Measurements from ENCODE around the gene TBC1D4.
A peak's percentile ranks its signal among the peaks of the same experiment; 100 is the strongest.
"Not testable (repeated sequence)": the region's sequence is repeated elsewhere in the genome, so short reads cannot be mapped to it uniquely, and the experiment has no call there.

The TBC1D4 gene

DNA sequence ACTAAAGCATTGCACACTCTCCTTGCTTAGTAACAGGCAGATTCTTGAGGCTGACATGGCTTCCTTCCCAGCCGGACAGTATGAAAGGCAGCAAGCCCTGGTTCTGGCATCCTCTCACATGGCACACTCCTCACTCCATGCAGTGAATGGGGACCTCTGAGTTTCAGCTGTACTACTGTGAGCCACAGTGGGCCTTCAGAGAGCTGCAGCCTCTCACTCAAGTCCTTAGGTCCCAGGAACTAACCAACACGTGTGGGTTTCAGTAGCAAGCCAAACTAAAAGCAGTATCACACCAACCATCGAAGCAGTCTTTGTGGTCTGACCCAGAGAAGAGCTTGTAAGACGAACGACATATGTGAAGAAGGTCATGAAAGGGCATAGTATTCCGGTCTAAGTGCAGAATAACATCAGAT lies 128.2 kb downstream of the TBC1D4 start:
- DNase-seq, result no peak

DNA sequence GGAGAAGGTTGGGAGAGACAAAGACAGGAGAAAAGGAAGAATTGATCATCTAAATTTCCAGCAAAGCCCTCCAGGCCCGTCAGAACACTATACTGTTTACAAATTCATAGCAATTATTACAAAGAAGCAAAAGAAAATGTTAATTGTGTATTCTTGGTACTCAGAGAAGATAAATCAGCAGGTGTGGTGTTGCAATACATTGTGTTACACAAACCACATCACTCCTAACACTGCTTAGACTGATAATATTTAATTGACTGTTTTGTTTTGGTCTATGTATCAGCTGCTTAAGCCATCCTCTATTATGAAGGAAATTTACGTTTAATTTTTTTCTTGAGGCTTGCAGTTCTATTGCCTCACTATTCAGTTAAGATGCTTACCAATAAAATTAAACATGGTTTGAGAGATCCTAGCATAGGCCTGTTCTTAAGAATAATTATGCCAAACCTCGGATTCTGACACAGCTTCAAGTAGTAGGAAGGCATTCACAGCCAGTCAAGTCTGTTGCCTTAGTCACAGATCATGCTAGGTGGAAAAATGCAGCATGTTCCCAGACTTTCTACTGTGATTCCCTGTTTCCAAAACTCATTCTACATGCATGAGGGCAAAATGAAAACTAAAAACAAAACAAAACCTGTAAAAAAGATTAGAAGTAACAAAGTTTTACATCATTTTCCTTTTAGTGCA lies 129.2 kb downstream of the TBC1D4 start:
- no peak for DNase-seq

DNA sequence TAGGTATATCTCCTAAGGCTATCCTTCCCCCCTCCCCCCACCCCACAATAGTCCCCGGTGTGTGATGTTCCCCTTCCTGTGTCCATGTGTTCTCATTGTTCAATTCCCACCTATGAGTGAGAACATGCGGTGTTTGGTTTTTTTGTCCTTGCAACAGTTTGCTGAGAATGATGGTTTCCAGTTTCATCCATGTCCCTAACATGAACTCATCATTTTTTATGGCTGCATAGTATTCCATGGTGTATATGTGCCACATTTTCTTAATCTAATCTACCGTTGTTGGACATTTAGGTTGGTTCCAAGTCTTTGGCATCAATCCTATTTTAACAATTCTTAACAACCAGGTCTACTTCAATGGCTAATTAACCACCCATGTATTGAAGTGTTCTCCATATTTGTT lies 130.4 kb downstream of the TBC1D4 start:
- DNase-seq, result not testable (repeated sequence)

DNA sequence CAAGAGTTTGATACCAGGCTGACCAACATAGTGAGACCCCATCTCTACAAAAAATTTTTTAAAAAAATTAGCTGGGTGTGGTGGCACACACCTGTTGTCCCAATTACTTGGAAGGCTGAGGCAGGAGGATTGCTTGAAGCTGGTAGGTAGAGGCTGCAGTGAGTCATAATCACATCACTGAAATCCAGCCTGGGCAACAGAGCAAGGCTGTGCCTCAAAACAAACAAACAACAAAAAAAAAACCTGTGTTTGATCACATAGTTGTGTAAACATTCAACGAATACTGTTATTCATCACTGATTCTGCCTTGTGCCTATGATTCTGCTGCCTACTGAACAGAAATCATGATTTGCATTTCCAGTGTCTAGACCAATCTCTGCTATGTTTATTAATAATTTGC lies 134.0 kb downstream of the TBC1D4 start:
- no peak for DNase-seq

DNA sequence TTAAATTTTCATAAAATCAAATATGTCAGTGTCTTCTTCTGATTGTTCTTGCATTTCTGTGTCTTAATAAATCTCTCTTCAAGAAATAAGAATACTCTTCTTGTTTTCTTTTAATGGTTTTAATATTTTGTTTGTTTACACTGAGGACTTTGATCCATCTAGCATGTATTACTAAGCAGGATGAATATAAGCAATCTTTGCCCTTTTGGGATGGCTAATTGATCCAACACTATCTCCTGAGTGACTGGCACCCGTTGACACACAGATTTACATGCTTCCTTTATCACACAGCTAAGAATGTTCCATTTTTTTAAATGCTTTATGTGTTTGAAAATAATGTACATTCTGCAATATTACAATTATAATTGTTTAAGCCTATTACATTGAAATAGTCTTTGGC lies 134.5 kb downstream of the TBC1D4 start:
- no peak for DNase-seq

DNA sequence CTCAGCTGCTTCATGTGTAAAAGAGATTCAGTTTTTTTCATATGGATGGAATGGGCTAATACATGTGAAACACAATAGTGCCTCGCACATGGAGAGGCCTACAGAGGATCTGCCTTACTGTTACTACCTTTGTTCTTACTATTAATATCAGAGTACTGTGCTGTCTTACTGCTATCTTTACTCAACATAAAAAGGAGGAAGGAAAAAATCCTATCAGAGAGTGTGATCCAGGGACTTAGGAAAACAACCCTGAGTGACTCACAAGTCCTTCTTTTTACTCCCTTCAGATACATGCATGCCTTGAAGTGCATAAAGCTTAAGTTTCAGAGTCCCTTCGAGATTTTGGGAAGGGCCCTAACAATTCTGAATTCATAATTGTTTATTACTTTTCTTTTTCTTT lies 136.8 kb downstream of the TBC1D4 start:
- DNase-seq, result peak; percentile 1

DNA sequence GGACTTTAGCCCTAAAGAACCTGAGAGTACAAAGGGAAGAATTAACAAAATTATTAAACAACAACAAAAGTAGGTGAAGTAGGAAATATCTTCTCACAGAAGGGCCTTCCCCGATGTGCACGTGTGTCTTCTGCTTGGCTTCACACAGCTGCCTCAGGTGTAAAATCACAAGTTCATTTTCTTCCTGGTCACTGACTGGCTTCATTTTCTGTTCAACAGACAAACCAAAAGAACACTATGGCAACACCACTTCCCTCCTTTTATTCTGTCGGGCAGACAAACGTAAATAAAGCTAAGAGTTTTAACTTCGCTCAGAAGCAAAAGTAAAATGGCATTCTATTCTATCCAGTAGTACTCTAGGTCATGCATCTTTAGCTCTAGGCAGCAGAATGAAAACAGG lies 140.9 kb downstream of the TBC1D4 start:
- DNase-seq, result no peak

DNA sequence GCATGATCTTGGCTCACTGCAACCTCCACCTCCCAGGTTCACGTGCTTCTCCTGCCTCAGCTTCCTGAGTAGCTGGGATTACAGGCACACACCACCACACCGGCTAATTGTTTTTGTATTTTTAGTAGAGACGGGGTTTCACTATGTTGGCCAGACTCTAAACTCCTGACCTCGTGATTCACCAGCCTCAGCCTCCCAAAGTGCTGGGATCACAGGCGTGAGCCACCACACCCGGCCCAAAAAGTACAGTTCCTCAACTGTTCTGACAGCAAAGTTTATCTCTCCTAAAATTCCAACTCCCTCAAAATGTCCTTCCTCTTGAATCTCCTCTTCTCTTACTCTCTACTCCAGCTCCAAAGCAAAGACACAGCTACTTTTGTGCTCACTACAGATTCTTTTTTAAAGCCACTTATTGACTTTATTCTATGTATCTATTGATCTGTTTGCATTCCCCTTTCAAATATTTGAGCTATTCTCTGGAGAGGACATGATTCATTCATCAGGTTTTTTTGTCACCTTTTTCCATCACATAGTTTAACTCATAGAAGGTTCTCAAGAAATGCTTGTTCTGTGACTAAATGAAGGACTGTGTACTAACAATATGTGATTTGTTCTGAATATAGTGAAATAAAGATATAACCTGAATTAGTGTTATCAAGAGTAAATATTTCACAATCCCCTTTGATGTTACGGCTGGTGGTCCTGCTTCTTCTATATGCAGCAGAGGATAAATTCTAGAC lies 142.2 kb downstream of the TBC1D4 start:
- DNase-seq, result no peak

DNA sequence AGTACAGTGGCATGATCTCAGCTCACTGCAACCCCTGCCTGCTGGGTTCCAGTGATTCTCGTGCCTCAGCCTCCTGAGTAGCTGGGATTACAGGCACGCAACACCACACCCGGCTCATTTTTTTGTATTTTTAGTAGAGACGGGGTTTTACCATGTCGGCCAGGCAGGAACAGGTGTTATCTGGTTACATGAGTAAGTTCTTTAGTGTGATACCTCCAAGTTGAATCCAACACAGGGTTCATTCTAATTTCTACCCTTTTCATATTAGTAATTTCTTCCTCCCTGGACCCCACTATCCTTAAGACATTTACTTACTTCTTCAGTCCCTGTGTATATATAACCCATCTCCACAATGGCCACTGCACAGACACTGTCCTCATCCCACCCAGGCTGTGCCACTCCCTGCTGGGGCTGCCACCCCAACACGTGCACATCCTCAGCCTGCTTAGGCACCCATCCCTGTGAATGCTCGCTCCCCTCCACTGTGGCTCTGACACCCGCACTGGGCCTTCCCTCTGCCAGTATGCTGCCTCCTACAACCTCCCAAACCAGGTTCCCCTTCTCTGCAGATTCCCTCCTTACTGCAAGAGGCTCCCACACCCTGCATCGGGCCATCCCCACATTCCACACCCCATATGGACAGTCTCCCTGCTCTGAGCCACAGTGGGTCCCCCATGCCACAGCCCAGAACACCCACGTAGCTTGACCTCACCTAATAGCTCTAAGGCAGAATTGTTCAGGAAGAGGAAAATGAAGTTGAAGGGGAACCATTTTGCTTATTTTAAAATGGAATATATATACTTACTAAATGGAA lies 147.1 kb downstream of the TBC1D4 start:
- DNase-seq, result no peak

DNA sequence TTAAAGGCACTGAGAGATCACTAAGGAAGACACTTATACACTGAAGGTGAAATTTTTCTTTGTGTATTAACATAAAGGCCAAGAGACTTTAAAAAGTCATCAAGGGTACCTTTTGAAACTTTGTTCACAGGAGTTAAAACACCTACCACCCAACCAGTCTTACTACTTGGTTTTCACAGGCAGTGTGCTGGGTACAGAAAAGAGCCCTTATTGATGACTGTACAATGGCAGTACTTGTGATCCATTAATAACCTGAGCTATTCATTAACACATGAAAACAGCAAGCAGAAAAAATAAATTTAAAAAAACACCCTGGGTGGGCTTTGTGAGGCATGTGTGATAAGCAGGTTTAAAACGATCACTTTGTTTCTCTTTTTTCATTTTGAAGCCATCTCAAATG lies 148.9 kb downstream of the TBC1D4 start:
- no peak for DNase-seq

DNA sequence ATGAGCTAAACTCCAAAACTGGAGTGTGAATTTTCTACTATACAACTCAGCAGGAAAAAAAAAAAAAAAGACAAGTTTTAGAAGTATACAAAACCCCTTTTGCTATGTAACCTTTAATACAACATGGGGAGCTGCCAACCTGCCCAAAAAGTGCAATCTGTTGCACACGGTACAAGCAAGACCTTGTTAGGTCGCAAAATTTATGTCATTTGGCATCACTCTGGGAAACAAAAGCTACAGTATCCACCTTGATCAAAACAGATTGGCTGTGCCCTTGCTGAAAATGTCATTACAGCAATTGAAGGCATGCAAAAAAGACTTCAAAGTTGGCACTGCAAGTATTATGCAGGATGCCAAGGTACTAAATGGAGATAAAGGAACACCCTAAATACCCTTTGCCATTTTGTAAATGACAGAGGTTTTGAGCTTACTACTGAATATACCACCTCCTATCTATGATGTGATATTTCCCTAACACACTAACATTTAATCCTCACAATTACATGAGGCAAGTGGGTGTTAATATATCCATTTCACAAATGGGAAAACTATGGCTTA lies 150.1 kb downstream of the TBC1D4 start:
- DNase-seq, result no peak

DNA sequence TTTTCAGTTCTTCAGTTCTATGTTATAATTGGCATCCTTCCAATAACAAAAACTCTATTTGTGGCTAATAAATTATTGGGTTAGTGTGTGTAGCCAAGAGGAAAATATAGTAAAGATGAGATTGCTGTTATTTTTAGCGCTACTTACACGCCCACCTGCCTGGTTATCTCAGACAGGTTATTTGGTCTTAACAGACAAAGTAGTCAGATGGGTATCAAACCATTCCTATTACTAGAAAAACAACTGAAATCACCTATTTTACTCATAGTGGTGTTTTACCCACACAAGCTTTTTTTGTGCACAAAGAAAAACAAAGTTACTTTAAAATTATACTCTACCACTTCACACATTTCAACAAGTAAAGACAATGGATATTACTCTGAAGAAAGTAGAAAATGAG lies 151.2 kb downstream of the TBC1D4 start:
- DNase-seq, result no peak

DNA sequence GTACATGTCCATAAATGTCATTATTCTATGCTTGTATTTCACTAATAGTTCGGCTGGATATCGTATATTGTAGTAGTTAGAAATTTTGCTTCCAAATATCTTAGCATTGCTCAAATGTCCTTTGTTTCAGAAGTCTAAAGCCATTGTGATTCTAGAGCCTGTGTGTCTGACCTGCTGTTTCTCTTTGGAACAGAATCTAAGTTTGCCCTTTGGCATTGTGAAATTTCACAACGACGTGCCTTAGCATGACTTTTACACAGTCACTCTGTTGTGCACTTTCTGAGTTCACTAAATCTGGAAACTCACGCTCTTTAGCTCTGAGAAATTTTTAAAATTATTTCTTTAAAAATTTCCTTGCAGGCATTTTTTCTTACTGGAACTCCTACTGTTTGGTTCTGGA lies 152.2 kb downstream of the TBC1D4 start:
- no peak for DNase-seq

DNA sequence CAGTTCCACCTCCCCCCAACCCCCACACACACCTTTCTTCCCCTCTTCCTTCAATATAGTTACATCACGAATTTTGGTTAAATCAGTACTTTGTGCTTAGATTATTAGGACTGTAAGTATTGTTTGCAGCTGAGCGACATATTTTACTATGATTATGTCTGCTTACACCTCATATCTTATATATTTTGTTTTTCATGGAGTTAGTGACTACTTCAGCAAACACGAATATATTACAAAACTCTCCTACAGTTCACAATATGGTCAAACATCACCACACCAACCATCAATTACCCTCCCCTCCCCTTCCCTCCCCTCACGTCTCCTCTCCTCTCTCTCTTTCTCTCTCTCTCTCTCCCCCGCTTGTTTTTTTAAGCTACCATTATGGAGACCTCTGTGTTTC lies 152.9 kb downstream of the TBC1D4 start:
- no peak for DNase-seq

DNA sequence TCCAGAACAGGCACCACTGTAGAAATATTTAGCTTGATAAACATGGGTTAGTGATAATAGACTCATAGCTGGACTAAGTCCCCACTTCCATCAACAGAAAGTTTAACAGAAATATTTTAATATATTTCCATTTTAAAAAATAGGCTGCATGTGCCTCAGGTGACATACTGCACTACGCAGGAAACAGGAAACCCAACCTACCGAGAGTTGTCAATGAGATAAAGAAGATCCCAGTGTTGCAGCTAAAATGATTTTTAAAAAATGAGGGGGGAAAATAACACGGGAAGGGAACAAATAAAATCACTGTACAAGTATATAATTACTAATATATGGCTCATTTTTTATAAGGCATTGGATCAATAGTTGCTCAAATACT lies 154.8 kb downstream of the TBC1D4 start:
- DNase-seq, result no peak

DNA sequence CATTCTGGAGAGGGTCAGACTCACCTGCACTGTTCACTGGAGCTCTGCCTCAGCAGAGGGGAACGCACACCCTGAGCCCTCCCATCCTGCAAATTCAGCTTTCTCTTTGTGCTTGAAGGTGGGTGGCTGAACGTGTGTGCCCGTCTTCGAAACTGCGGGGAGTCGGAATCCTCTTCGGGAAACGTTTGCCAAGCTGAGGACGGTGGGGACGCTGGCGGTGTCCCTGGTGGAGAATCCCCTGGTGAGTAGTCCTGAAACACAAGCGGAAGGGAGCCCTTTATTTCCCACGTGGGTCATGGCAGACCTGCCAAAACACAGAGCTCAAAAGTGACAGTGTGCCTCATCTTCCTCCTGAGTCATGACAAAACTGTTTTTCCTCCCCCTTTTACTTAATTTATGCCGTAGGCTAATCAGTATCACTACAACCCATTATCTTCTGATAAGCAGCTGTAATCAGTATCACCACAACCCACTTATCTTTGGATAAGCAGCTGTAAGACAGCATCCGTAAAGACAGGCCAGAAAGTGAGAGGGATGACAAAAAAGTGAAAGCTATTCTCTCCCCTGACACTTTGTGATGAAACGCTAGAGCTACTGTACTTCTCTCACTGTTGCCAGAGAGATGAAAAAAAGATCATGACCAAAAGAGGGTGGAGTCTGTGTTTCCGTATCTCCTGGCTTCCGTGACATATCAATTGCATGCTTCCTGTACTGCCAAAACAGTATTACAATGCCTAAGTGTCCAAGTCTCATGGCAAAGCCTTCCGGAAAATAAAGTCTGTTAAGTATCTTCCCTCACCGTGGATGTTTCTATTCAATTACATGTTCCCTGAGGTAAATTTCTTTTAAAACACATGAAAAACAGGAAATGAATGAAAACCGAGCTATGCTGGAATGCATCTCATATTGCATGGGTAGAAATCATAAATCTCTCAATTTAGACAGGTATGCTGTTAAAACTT lies 155.5 kb downstream of the TBC1D4 start:
- DNase-seq, result no peak

DNA sequence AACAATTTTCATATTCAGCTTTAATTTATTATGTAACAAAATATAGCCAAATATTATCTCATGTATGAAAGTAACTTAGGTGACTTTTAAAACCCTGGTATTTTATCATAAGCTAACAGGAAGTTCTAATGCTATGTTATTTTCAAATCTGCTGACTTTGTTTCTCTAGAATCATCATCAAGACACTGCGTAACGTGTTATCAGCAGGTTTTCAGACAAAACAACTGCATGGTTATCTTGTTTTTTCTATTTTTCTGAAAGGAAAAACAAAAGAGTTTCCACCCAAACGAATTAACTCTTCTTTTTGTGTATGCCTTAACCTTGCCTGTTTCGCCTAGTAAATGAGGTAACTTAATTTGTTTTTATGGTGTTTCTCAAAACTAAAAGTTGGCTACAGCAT lies 156.3 kb downstream of the TBC1D4 start:
- DNase-seq, result no peak

DNA sequence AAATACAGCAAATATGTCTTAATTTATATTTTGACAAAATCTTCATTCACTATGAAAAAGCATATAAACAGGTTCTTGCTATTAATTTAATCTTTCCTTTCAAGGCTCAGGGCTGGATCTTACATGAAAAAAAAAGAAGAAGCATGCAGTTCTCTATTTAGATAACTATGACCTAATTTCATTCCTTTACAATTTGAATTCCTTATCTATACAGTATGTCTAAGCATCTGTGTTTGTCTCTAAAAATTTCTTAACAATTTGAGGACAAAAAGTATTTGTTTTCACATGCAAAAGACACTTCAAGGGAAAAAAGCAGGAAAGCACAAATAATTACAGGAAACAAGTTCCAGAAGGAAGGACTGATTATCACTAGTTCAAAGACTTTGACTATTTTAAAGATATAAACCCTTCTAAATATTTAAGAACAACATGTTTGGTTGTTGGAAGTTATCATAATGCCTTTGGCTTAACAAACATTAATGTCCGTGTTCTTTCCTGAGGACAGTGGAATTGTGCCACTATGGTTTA lies 157.5 kb downstream of the TBC1D4 start:
- no peak for DNase-seq

DNA sequence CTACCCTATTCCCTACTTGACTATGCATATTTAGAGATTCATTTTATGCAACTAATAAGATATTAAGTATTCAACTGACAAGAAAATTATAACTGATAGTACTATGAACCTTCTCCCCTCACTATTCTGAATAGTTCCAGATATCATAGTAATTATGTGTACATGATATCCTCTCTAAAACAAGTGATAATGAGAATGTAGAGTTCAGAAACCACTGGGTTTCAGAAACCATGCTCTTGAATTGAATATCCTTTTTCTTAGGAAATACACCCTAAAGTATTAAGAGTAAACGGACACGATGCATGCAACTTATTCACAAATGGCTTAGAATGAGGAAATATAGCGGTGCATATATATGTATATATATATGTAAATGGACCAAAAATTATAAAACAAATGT lies 160.9 kb downstream of the TBC1D4 start:
- no peak for DNase-seq

DNA sequence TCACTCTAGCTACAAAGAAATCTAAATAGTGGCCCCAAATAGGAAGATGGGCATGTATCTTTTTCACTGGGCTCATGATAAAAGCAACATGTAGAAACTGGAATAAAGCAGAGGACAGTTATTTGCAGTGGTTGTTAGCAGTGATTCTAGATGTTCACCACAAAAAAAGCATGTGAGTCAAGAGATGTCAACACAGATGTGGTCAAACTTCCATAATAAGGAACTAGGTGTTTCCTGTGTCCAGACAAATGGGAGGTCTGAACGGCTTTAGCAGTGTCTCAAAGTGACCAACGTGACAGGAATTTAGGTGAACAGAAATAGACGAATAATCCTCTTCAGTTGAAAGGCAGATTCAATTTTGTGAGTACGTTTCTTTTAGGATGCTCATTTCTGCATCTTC lies 162.7 kb downstream of the TBC1D4 start:
- DNase-seq, result no peak

DNA sequence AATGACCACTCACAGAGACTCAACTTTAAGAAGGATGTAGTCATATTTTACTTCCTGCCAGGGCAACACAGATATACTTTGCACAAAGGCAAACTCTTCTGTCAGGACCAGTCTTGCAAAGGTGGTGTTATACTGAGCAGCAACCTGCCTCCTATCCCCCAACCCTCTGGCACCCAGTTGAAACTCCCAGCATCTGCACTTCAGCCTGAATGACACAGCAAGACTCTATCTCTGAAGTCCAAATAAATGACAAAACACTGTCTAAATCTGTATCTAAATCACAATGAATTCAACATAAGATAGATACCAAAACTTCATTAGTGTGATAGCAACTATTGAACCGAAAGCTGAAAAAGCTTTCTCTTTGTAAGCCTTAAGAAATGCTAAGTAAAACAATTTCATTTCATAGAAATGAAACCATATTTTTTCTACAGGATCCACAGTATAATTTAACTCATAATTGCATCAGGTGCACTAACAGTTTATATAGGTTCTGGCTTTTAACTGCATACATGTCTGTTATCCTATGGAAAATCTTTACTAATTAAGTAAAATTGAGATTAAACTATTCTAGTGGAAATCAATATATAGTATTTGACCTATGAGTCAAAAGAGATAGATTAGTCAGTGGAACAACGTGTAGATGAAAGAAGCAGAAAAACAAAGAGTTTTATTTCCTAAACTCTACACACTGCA lies 163.7 kb downstream of the TBC1D4 start:
- no peak for DNase-seq

DNA sequence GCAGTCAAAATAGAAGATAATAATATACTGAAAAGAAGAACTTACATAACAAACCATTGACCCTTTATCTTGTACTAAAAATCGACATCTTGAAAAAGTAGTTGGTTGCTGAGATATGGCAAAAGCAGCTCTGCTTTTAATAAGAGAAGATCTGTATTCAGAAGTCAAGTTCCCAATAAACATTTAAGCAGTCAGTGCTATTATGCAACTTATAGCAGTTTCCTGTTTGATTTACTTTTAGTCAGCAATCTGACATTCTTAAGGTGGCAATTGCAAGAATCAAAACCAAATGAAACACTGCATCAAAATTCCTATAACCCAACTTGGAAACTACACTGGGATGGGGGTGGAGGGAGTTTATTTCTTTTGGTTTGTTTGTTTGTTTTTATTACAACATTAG lies 165.5 kb downstream of the TBC1D4 start:
- DNase-seq, result no peak

Measured in amniotic stem cell (primary cell).